Panc1 (cell line): ENCODE data around the gene ADAMTSL3.
"Not testable (repeated sequence)": the region's sequence is repeated elsewhere in the genome, so short reads cannot be mapped to it uniquely, and the experiment has no call there.

Experiments
- CTCF ChIP-seq: fragments of 450-650 bp; IDR thresholded peaks from 2 replicates; pipeline ENCODE4 v1.5.1; 2017; ENCODE audit warnings: mild to moderate bottlenecking
- POLR2AphosphoS5 ChIP-seq: IDR thresholded peaks from 2 replicates; pipeline ENCODE4 v1.6.1; 2012; ENCODE audit warnings: mild to moderate bottlenecking, low read depth, low read length, moderate library complexity
- REST ChIP-seq, 2 experiments: IDR thresholded peaks; 2 replicates each; pipeline ENCODE4 v1.6.1; 2011 to 2012; ENCODE audit warnings: low read depth in 2 of 2, control low read depth in 1 of 2, low read length in 1 of 2, mild to moderate bottlenecking in 1 of 2, moderate library complexity in 1 of 2; ENCODE audit not compliant: insufficient read depth in 1 of 2
- SIN3A ChIP-seq: IDR thresholded peaks from 2 replicates; pipeline ENCODE4 v1.6.1; 2012; ENCODE audit warnings: low read depth, mild to moderate bottlenecking, low read length, moderate library complexity, borderline replicate concordance; ENCODE audit not compliant: insufficient read depth

GRCh38 chr15:84054544-84054943, 400.6 kb downstream of the ADAMTSL3 start:
- peak; percentile 19; the same call in 1 of the 2 replicates for TF ChIP-seq CTCF
- not testable (repeated sequence) for TF ChIP-seq REST (IDR thresholded peaks at IDR 0.05; ENCODE audit: insufficient read depth in 1 of 2, low read depth in 2 of 2, low read length in 1 of 2); POLR2AphosphoS5; SIN3A
